SK-N-SH (cell line): Measurements from ENCODE around the gene CDH22. TPM values are rescaled to one million over a fixed set of nuclear protein-coding genes. Genes with fewer than 3 reads are reported as not detected.

Experiments
- CTCF ChIA-PET: fragments of 300-600, 350-600 bp; formaldehyde crosslinking; extraction: SDS; loops from one replicate; lab custom pipeline; 2021; lab: Yijun Ruan, JAX
- POLR2A ChIA-PET: fragments of 350-600 bp; sonication (Branson Sonifier 250); formaldehyde crosslinking; extraction: SDS; loops from one replicate; lab custom pipeline; 2020; ENCODE audit warnings: antibody characterized with exemption, inconsistent platforms; lab: Yijun Ruan, JAX
- DNase-seq: peaks from one replicate; pipeline ENCODE4 v3.0.0; 2012
- H2AFZ ChIP-seq: fragments of 200-600 bp; sonication (generic); 2 replicates; pipeline ENCODE4 v1.8.1; 2016; ENCODE audit warnings: antibody characterized with exemption, mild to moderate bottlenecking, low read depth
- H3F3A ChIP-seq: fragments of 200-600 bp; sonication (generic); replicated peaks from 2 replicates; pipeline ENCODE3; 2016; ENCODE audit warnings: antibody characterized with exemption, mild to moderate bottlenecking; ENCODE audit not compliant: insufficient read depth
- H3K27ac ChIP-seq, 2 experiments: fragments of 200-500 bp in 1 of 2; fragments of 200-600 bp in 1 of 2; sonication (Bioruptor generic) in 1 of 2; sonication (generic), shearing (Covaris generic) in 1 of 2; 2 replicates each; pipeline versions ENCODE4 v1.5.1 to v1.6.1; 2014 to 2016; ENCODE audit warnings: low read depth in 2 of 2, inconsistent platforms in 1 of 2, low read length in 1 of 2, mild to moderate bottlenecking in 1 of 2, mixed read lengths in 1 of 2
- H3K27me3 ChIP-seq: fragments of 200-600 bp; sonication (generic), shearing (Covaris generic); 2 replicates; pipeline ENCODE4 v1.6.1; 2016; ENCODE audit warnings: mixed run types; ENCODE audit not compliant: insufficient read depth
- H3K36me3 ChIP-seq, 2 experiments: fragments of 200-500 bp in 1 of 2; fragments of 200-600 bp in 1 of 2; sonication (Bioruptor generic) in 1 of 2; sonication (generic) in 1 of 2; replicated peaks in 1 of 2; 2 replicates each; pipeline versions ENCODE3 to v1.5.1; 2014 to 2016; ENCODE audit warnings: low read length in 1 of 2, mild to moderate bottlenecking in 1 of 2; ENCODE audit not compliant: insufficient read depth in 2 of 2, control insufficient read depth in 1 of 2
- H3K4me1 ChIP-seq, 2 experiments: fragments of 200-500 bp in 1 of 2; fragments of 200-600 bp in 1 of 2; sonication (Bioruptor generic) in 1 of 2; sonication (generic), shearing (Covaris generic) in 1 of 2; 2 replicates each; pipeline versions ENCODE4 v1.5.1 to v1.6.1; 2014 to 2016; ENCODE audit warnings: low read depth in 1 of 2, low read length in 1 of 2, mixed run types in 1 of 2; ENCODE audit not compliant: insufficient read depth in 2 of 2, control insufficient read depth in 1 of 2
- H3K4me2 ChIP-seq: fragments of 200-600 bp; sonication (generic), shearing (Covaris generic); 2 replicates; pipeline ENCODE4 v1.6.1; 2017; ENCODE audit warnings: mixed run types
- H3K4me3 ChIP-seq, 2 experiments: fragments of 200-500 bp in 1 of 2; fragments of 200-600 bp in 1 of 2; sonication (Bioruptor generic) in 1 of 2; sonication (generic), shearing (Covaris generic) in 1 of 2; 2 replicates each; pipeline versions ENCODE4 v1.5.1 to v1.8.1; 2014 to 2016; ENCODE audit warnings: low read depth in 2 of 2, inconsistent platforms in 1 of 2, low read length in 1 of 2, mild to moderate bottlenecking in 1 of 2, mixed read lengths in 1 of 2, moderate library complexity in 1 of 2
- H3K79me2 ChIP-seq: fragments of 200-600 bp; sonication (generic); 2 replicates; pipeline ENCODE4 v1.8.1; 2017; ENCODE audit warnings: mild to moderate bottlenecking; ENCODE audit not compliant: insufficient read depth
- H3K9ac ChIP-seq: fragments of 200-600 bp; sonication (generic); 2 replicates; pipeline ENCODE4 v1.6.1; 2017; ENCODE audit warnings: mixed run types
- H3K9me2 ChIP-seq: fragments of 200-600 bp; sonication (generic); 2 replicates; pipeline ENCODE4 v1.6.1; 2017; ENCODE audit warnings: mixed run types
- H3K9me3 ChIP-seq: fragments of 200-600 bp; sonication (generic); 2 replicates; pipeline ENCODE4 v1.6.1; 2017; ENCODE audit warnings: mixed run types, mild to moderate bottlenecking, moderate library complexity
- H4K20me1 ChIP-seq: fragments of 200-600 bp; sonication (generic); 2 replicates; pipeline ENCODE4 v1.6.1; 2017; ENCODE audit warnings: mild to moderate bottlenecking, mixed run types; ENCODE audit not compliant: insufficient read depth
- EZH2phosphoT487 ChIP-seq: fragments of 200-600 bp; sonication (generic); IDR thresholded peaks from 2 replicates; pipeline ENCODE4 v1.6.1; 2017; ENCODE audit warnings: low read depth, mixed run types, mild to moderate bottlenecking, antibody characterized with exemption, moderate library complexity, borderline replicate concordance
- FOSL2 ChIP-seq: IDR thresholded peaks from 2 replicates; pipeline ENCODE4 v1.4.0; 2012; ENCODE audit warnings: low read depth, mild to moderate bottlenecking, moderate library complexity, borderline replicate concordance
- FOXM1 ChIP-seq: IDR thresholded peaks from 2 replicates; pipeline ENCODE4 v1.4.0; 2012; ENCODE audit warnings: low read depth, mild to moderate bottlenecking
- IRF3 ChIP-seq: fragments of 150-350 bp; IDR thresholded peaks from 2 replicates; pipeline ENCODE4 v1.6.1; 2016; ENCODE audit warnings: mild to moderate bottlenecking, low read depth, low read length
- JUND ChIP-seq: IDR thresholded peaks from 2 replicates; pipeline ENCODE4 v1.4.0; 2012
- MXI1 ChIP-seq: IDR thresholded peaks from 2 replicates; pipeline ENCODE4 v1.6.1; 2012; ENCODE audit warnings: mild to moderate bottlenecking, low read depth, low read length, improper control_type of control experiment
- NRF1 ChIP-seq: IDR thresholded peaks from 2 replicates; pipeline ENCODE4 v1.6.1; 2012; ENCODE audit warnings: low read depth, mild to moderate bottlenecking, low read length
- POLR2AphosphoS5 ChIP-seq: IDR thresholded peaks from 2 replicates; pipeline ENCODE4 v1.6.1; 2012; ENCODE audit warnings: low read depth, low read length
- RCOR1 ChIP-seq: fragments of 150-350 bp; IDR thresholded peaks from 2 replicates; pipeline ENCODE4 v1.6.1; 2017; ENCODE audit warnings: antibody characterized with exemption, low read length
- REST ChIP-seq: IDR thresholded peaks from 2 replicates; pipeline ENCODE4 v1.6.1; 2012; ENCODE audit warnings: mild to moderate bottlenecking, low read depth, low read length, moderate library complexity
- RFX5 ChIP-seq: IDR thresholded peaks from 2 replicates; pipeline ENCODE4 v1.6.1; 2012; ENCODE audit warnings: mild to moderate bottlenecking, improper control_type of control experiment, low read length
- TAF1 ChIP-seq: IDR thresholded peaks from 2 replicates; pipeline ENCODE4 v1.6.1; 2012; ENCODE audit warnings: low read depth, mild to moderate bottlenecking, low read length, moderate library complexity, borderline replicate concordance
- TCF12 ChIP-seq: IDR thresholded peaks from 2 replicates; pipeline ENCODE4 v1.4.0; 2012
- TEAD4 ChIP-seq: IDR thresholded peaks from 2 replicates; pipeline ENCODE4 v1.4.0; 2012; ENCODE audit warnings: mild to moderate bottlenecking, borderline replicate concordance; ENCODE audit not compliant: insufficient read depth
- USF2 ChIP-seq: fragments of 150-350 bp; IDR thresholded peaks from 2 replicates; pipeline ENCODE4 v1.6.1; 2017; ENCODE audit warnings: antibody characterized with exemption, low read length, low read depth, borderline replicate concordance
- YY1 ChIP-seq: IDR thresholded peaks from 2 replicates; pipeline ENCODE4 v1.4.0; 2012; ENCODE audit warnings: low read depth, mild to moderate bottlenecking
- WGBS: methylation state at CpG from one replicate; pipeline ENCODE4 v1.1.6; 2017; ENCODE audit warnings: low lambda C conversion rate; 5-methylcytosine and 5-hydroxymethylcytosine counted together
- polyA plus RNA-seq, 3 experiments: library from polyadenylated mRNA; depleted of rRNA; stranded (reverse); fragments of >200 nt; gene quantifications; 2 replicates each; pipeline ENCODE4 v1.2.3, GENCODE V29; 2012
- TF ChIP-seq, protein P1 (sequence below): IDR thresholded peaks from 2 replicates; pipeline ENCODE4 v1.4.0; 2012; ENCODE audit warnings: low read depth, borderline replicate concordance
- TF ChIP-seq, protein P2 (sequence below): IDR thresholded peaks from 2 replicates; pipeline ENCODE4 v1.4.0; 2012; ENCODE audit warnings: low read depth, borderline replicate concordance

Gene CDH22
- polyA plus RNA-seq, 1 of the 3 experiments (the other 2 are of a cell fraction): not detected

GRCh38 chr20:46161921-46162320, 146.4 kb downstream of the CDH22 start:
- WGBS: 40% methylated on average over 1 of the region's 1 CpG
- Histone ChIP-seq H3K27me3 (peaks cover 16% of the 10 kb centered on the region; the same call in 1 of the 2 replicates), H3K9ac (no peak overlapping the region)

More at GRCh38 chr20:46161921-46162320, 146.4 kb downstream of the CDH22 start:
- CTCF ChIA-PET: interaction anchor here (0.7 to 20.8 kb wide), 6 partner anchors 10 to 187 kb away, joined by 3 to 347 read pairs (median 10); no protein-coding TSS in a partner anchor
- Histone ChIP-seq H3K4me3 (no peak overlapping the region), H3K4me2 (no peak overlapping the region), H3K4me1 (peaks cover 0 to 32% of the 10 kb centered on the region in 2 experiments; a peak in 2 of 4 replicates), H2AFZ (no peak overlapping the region), H3F3A (no peaks in the 10 kb centered on the region), H3K9me2 (no peaks in the 10 kb centered on the region), H3K79me2 (no peaks in the 10 kb centered on the region), H3K9me3 (no peaks in the 10 kb centered on the region), H4K20me1 (no peaks in the 10 kb centered on the region), H3K27ac (no peak overlapping the region), H3K36me3 (no peaks in the 10 kb centered on the region)
- POLR2A ChIA-PET: no interaction called here
- TF ChIP-seq JUND (no peak), FOSL2 (no peak), RFX5 (no peak), IRF3 (no peak), USF2 (no peak), RCOR1 (no peak), EZH2phosphoT487 (no peak), NRF1 (no peak), TCF12 (no peak), MXI1 (no peak), TEAD4 (no peak), YY1 (no peak), TAF1 (no peak), FOXM1 (no peak), REST (no peak), POLR2AphosphoS5 (no peak)
- TF ChIP-seq, protein P1, sequence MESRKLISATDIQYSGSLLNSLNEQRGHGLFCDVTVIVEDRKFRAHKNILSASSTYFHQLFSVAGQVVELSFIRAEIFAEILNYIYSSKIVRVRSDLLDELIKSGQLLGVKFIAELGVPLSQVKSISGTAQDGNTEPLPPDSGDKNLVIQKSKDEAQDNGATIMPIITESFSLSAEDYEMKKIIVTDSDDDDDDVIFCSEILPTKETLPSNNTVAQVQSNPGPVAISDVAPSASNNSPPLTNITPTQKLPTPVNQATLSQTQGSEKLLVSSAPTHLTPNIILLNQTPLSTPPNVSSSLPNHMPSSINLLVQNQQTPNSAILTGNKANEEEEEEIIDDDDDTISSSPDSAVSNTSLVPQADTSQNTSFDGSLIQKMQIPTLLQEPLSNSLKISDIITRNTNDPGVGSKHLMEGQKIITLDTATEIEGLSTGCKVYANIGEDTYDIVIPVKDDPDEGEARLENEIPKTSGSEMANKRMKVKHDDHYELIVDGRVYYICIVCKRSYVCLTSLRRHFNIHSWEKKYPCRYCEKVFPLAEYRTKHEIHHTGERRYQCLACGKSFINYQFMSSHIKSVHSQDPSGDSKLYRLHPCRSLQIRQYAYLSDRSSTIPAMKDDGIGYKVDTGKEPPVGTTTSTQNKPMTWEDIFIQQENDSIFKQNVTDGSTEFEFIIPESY: no peak
- TF ChIP-seq, protein P2, sequence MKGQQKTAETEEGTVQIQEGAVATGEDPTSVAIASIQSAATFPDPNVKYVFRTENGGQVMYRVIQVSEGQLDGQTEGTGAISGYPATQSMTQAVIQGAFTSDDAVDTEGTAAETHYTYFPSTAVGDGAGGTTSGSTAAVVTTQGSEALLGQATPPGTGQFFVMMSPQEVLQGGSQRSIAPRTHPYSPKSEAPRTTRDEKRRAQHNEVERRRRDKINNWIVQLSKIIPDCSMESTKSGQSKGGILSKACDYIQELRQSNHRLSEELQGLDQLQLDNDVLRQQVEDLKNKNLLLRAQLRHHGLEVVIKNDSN: no peak
- DNase-seq: no peak
